Stomach (tissue), 4 donors: ENCODE results near the gene MSI2.

Experiments used
- CTCF ChIP-seq, 7 experiments: fragments of 450-650 bp in 4 of 7; fragments of 200-600 bp in 3 of 7; sonication (generic) in 3 of 7; IDR thresholded peaks; one replicate each; pipeline ENCODE4 v1.5.1; 2016 to 2019; ENCODE audit warnings: antibody characterized with exemption in 7 of 7, control low read depth in 2 of 7, mild to moderate bottlenecking in 1 of 7
- EP300 ChIP-seq: sonication (generic); formaldehyde crosslinking; IDR thresholded peaks from one replicate; pipeline ENCODE4 v1.6.1; 2017; ENCODE audit warnings: antibody characterized with exemption
- POLR2A ChIP-seq, 4 donors: fragments of 450-650 bp; IDR thresholded peaks; one replicate each; pipeline ENCODE4 v1.6.1; 2016; ENCODE audit warnings: antibody characterized with exemption in 4 of 4, control low read depth in 2 of 4, mild to moderate bottlenecking in 1 of 4, moderate library complexity in 1 of 4

GRCh38 chr17:57269052-57269451, 12.7 kb downstream of the MSI2 start:
- no peak for TF ChIP-seq POLR2A (IDR thresholded peaks at IDR 0.05)
- TF ChIP-seq CTCF (IDR thresholded peaks at IDR 0.05), result no peak
- TF ChIP-seq EP300, result no peak
